GM06990 (cell line): Measurements from ENCODE around the gene HOXA3.

Experiments used
- DNase-seq: peaks from one replicate; pipeline ENCODE4 v3.0.0-alpha.2; 2011; ENCODE audit not compliant: insufficient read length; ENCODE audit errors: extremely low read depth
- H3K27me3 ChIP-seq: replicated peaks from 2 replicates; pipeline ENCODE4 v1.6.0; 2011; ENCODE audit warnings: low read length; ENCODE audit not compliant: control insufficient read depth, insufficient read depth
- H3K36me3 ChIP-seq: 2 replicates; pipeline ENCODE4 v1.5.1; 2011; ENCODE audit warnings: low read length; ENCODE audit not compliant: control insufficient read depth, insufficient read depth
- H3K4me3 ChIP-seq: replicated peaks from 2 replicates; pipeline ENCODE4 v1.5.1; 2011; ENCODE audit warnings: low read depth, mild to moderate bottlenecking, control low read depth, low read length
- TF ChIP-seq, protein P1 (sequence below): IDR thresholded peaks from 2 replicates; pipeline ENCODE4 v1.5.1; 2011; ENCODE audit warnings: low read length, control low read depth, mild to moderate bottlenecking, inconsistent platforms; ENCODE audit not compliant: insufficient read depth, poor library complexity, severe bottlenecking

HOXA3 gene

DNA sequence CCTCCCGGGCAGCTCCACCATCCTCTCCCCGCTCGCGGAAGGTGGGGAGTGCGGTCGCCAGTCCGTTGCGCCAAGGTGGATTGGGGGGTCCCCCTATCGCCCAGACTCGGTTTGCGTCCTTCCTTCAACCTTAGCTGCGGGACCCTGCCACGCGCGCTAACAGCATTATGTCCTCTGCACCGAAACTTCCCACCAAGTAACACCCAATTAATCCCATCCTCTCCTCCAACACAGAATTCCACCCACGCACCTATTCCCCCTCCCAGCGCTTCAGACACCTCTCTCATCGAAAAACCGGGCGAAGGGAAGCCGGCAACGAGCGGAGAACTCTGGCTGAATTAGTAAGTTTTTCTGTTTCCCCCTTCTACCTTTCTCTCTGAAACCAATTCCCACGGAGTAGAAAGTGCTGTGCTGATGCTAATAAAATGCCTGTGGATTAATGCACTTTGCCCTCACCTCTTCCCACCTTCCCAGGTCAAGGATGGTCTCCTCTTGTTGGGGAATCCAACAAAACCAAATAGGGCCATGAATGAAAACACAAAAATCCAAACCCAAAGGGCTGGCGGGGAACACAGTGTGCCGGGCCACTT lies 947 bp downstream of the HOXA3 start:
- TF ChIP-seq, protein P1, sequence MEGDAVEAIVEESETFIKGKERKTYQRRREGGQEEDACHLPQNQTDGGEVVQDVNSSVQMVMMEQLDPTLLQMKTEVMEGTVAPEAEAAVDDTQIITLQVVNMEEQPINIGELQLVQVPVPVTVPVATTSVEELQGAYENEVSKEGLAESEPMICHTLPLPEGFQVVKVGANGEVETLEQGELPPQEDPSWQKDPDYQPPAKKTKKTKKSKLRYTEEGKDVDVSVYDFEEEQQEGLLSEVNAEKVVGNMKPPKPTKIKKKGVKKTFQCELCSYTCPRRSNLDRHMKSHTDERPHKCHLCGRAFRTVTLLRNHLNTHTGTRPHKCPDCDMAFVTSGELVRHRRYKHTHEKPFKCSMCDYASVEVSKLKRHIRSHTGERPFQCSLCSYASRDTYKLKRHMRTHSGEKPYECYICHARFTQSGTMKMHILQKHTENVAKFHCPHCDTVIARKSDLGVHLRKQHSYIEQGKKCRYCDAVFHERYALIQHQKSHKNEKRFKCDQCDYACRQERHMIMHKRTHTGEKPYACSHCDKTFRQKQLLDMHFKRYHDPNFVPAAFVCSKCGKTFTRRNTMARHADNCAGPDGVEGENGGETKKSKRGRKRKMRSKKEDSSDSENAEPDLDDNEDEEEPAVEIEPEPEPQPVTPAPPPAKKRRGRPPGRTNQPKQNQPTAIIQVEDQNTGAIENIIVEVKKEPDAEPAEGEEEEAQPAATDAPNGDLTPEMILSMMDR, result no peak
- peak overlapping the region; percentile 51 for H3K4me3 ChIP-seq
- H3K36me3 ChIP-seq, result no peaks in the 10 kb centered on the region
- H3K27me3 ChIP-seq, result peaks cover 2% of the 10 kb centered on the region; the same call in 1 of the 2 replicates
- DNase-seq, result no peak

DNA sequence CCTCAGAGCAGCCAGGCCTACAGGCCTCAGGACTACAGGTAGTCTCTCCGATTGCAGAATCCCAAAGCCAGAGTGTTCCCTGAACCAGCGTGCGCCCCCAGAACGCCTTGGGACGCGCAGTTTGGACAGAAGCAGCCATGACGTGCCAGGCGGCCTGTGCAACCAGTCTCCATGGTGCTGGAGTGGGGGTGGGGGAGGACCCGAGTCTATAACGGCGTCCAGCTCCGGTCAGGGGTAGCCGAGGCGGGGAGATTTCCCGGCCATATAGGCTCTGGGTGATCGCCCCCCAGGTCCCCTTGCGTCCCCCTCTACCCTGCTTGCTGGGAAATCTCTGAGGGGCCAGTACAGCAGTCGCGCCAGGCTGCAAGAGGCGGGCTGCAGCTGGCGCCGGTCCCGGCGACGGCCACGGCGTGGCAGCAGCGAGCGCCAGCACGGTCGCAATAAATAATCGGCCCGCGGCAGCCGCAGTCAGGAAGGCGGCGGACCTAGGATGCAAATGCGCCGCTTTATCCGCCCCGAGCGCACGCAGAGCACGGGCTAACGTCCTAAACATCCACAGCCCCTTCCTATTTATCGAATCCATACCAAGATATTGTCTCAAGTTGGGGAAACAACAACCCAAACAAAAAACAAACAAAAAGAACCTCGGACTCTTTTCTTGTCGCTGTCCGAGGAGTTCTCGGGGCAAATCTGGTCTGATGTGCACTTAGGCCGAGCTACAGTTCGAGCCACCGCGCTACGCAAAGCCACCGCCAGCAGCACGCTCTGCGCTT lies 1.6 kb downstream of the HOXA3 start:
- Histone ChIP-seq H3K4me3 (peak overlapping the region; percentile 51), H3K27me3 (peaks cover 2% of the 10 kb centered on the region; the same call in 1 of the 2 replicates), H3K36me3 (no peaks in the 10 kb centered on the region)
- TF ChIP-seq, protein P1, result peak; percentile 79
- DNase-seq, result peak; percentile 83

DNA sequence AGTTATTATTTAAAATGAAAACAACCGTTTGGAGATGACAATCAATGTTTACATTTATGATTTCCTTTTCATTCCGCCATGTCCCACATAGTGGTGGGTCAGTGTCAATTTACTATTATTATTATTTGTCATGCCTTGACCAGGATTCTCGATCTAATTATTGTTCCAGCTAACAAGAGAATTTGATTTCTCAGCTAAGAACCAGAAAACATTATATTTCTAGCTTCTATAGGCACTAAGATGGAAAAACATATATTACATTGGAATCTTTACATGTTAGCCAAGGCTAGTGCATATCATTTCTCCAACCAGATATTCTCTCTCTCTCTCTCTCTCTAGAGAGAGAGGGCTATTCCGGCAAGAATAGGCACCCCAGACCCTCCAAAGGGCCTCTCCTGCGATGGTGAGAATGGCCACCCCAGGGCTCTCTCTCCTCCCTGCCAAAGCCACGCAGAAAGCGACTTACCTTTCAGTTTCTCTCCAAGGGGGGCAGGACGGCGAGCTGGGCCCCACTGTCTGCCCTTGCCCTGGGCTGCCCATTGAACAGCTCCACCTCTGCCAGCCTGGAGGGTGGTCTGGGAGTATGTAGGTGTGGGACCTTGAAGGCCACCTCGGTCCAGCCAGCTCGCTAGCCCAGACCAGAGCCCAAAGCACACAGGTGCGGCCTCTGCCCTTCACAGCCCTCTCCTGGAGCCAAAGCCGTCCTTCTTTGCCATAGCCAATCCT lies 2.4 kb downstream of the HOXA3 start:
- H3K4me3 ChIP-seq, result no peak overlapping the region
- TF ChIP-seq, protein P1, result no peak
- no peak for DNase-seq
- no peaks in the 10 kb centered on the region for H3K36me3 ChIP-seq
- peaks cover 2% of the 10 kb centered on the region; the same call in 1 of the 2 replicates for H3K27me3 ChIP-seq

DNA sequence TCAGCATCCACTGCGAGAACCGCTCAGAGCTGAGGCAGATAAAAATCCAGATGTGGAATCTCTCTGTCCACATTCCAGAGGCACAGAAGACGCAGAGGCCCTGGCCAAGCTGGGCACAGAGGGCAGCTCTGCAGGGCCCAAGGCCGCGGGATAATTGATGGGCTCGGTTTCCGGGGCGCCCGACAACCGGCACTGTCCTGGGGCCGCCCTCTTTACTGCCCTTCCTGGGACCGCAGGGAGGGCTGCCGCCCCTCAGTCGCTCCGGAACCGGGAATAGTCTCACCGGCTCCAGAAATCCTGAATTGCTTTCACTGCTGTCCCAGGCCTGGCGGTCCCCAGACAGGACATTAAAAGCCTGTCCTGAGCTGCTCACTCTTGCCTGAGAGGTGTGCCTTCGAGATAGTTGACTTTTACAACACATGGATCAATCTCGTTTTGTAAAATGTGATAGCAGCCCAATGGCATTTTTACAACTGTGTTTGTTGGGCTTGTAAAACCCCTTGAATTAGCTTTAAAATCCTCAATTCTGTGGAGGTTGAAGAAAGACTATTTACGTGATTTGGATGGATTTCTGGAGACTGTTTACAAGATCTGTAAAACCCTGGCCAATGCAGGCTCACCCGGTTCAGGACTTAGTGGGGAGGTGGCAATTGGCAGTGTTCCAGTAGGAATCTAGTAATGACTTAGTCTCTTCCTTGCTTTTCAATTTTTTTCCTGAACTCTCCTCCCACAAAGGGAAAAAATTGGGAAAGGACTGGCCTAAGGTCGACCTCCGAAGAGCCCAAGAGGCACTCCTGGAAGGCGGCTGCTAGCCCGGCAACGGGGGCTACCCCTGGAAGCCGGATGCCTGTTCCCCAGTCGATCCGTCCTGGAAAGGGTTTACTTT lies 3.4 kb downstream of the HOXA3 start:
- Histone ChIP-seq H3K36me3 (no peaks in the 10 kb centered on the region), H3K27me3 (peaks cover 2% of the 10 kb centered on the region; the same call in 1 of the 2 replicates), H3K4me3 (no peak overlapping the region)
- TF ChIP-seq, protein P1, result no peak
- DNase-seq, result no peak

DNA sequence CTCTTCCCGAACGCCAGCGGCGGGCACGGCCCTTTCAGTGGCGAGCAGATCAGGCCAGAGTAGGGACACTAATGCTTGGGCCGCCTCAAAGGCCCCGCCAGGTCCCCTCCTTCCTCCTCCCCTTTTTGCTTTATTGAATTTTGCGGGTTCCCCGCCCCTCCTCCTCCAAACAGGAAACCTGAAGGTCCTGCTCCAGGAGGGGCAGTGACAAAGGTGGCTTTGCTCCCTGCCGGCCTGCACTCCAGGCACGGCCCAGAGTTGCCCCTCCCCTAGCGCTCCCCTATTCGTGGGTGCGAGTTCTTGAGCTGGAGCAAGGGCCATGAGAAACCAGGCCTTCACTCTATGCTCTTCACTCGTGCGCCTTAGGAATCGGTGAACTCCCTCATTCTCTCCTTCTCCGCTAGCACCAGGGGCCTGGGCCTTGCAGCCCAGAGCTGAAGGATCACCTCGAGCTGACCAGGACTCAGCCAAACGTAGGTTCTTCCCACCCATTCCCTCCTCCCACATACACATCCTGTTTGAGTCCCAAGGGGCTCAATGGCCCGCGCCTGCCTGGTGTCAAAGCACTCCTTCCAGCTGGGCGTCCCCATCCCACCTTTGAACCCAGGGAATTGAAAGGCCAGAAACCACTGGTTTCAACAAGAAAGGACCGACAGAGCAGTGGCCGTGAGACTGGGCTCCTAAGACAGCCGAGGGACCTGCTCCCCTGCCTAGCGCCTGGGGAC lies 4.2 kb downstream of the HOXA3 start:
- no peaks in the 10 kb centered on the region for H3K36me3 ChIP-seq
- H3K27me3 ChIP-seq, result peaks cover 2% of the 10 kb centered on the region; the same call in 1 of the 2 replicates
- no peak overlapping the region for H3K4me3 ChIP-seq
- TF ChIP-seq, protein P1, result no peak
- no peak for DNase-seq
